Pancreas (tissue), 10 donors: ENCODE data around the gene ATRX. TPM values are rescaled to one million over a fixed set of nuclear protein-coding genes. Genes with fewer than 3 reads are reported as not detected.
"Not testable (repeated sequence)": the region's sequence is repeated elsewhere in the genome, so short reads cannot be mapped to it uniquely, and the experiment has no call there.

Experiments used
- ATAC-seq, 4 donors: fragments of 200-7000 bp; cut with Tn5 transposase; one replicate each; pipeline versions ENCODE4 v1.8.0 to v1.9.1; 2020; ENCODE audit warnings: mild to moderate bottlenecking in 4 of 4, moderate library complexity in 4 of 4
- DNase-seq, 6 donors: peaks; one replicate each; pipeline ENCODE4 v3.0.0-alpha.2; 2020
- FAIRE-seq: peaks from 2 replicates; lab custom pipeline; 2012; peaks lifted over from hg19 to GRCh38; lab: Jason Lieb, UNC
- H3K27ac ChIP-seq, 4 donors: fragments of 200-600 bp; sonication (generic); 1 replicate in 3 of 4; 2 replicates in 1 of 4; pipeline versions ENCODE4 v1.5.0 to v1.8.0; 2020
- H3K27me3 ChIP-seq, 4 donors: fragments of 200-600 bp; one replicate each; pipeline ENCODE4 v1.8.0; 2021
- H3K36me3 ChIP-seq, 3 donors: fragments of 200-600 bp; sonication (generic) in 1 of 3; one replicate each; pipeline versions ENCODE4 v1.5.0 to v1.8.0; 2020 to 2021
- H3K4me1 ChIP-seq, 3 donors: fragments of 200-600 bp; one replicate each; pipeline ENCODE4 v1.8.0; 2021
- H3K4me3 ChIP-seq, 4 donors: fragments of 200-600 bp; sonication (generic) in 2 of 4; one replicate each; pipeline versions ENCODE4 v1.5.0 to v1.8.0; 2020 to 2021
- H3K9me3 ChIP-seq, 4 donors: fragments of 200-600 bp; one replicate each; pipeline ENCODE4 v1.8.0; 2021
- CTCF ChIP-seq, 4 donors: fragments of 200-600 bp; sonication (generic) in 3 of 4; IDR thresholded peaks; one replicate each; pipeline versions ENCODE4 v1.5.0 to v1.8.0; 2021; ENCODE audit warnings: antibody characterized with exemption in 4 of 4
- WGBS, 2 donors: extraction: QIAGEN DNeasy Blood & Tissue Kit; methylation state at CpG; one replicate each; pipeline ENCODE4 v1.1.7; 2013; 5-methylcytosine and 5-hydroxymethylcytosine counted together
- intact Hi-C, 3 donors: fragments of 100-400 bp; cut with DNase I; formaldehyde crosslinking; loops; one replicate each; pipeline versions ENCODE4 v1.11.1 to v1.14.2; 2022
- polyA plus RNA-seq, 2 donors: library from polyadenylated mRNA; stranded (reverse); fragments of 200-250 nt; gene quantifications; one replicate each; pipeline ENCODE4 v1.2.3, GENCODE V29; 2013
- total RNA-seq, 6 donors: library from RNA; stranded (reverse); fragmentation: NEBNext Ultra II Directional in 4 of 6; extraction: Animal tissue kit (Norgen Biotek cat#: 25700) in 4 of 6; gene quantifications; one replicate each; pipeline versions ENCODE4 v1.2.1 to v1.2.4, GENCODE V29; 2021 to 2023
- donor health status: healthy with polysubstance abuse.
- donor health status: DM: no; HTN: no; CAD: no; lungs with moderate emphysema.
- donor health status: DM: no; HTN: no; CAD: no.
- donor health status: control.
- donor health status: control.
- donor health status: Bipolar disorder and iron deficiency.
- donor health status: DM: yes; HTN: yes; CAD: no.
- donor health status: DM: no; HTN: no; CAD: no.
- donor health status: DM: no; HTN: no; CAD: no.
- donor health status: DM: yes; HTN: yes; CAD: no.

ATRX gene
- total and polyA plus RNA-seq, 8 donors, result 11.3 to 57.2 (median 41.5) TPM

GRCh38 chrX:77740376-77740905, 45.6 kb downstream of the ATRX start:
- H3K4me3 ChIP-seq, result no peak overlapping the region
- ATAC-seq, result no peak
- no peak for FAIRE-seq
- no peak overlapping the region for H3K27ac ChIP-seq
- no peaks in the 10 kb centered on the region for H3K36me3 ChIP-seq
- H3K27me3 ChIP-seq, result no peaks in the 10 kb centered on the region
- 47 to 54% methylated on average over 3 of the region's 3 CpGs for WGBS, 2 donors
- no peaks in the 10 kb centered on the region for H3K9me3 ChIP-seq
- no peak for TF ChIP-seq CTCF (IDR thresholded peaks at IDR 0.05)
- no peak for DNase-seq
- no peaks in the 10 kb centered on the region for H3K4me1 ChIP-seq
- intact Hi-C loops, result no loop called here

GRCh38 chrX:77733342-77733741, 52.7 kb downstream of the ATRX start:
- H3K36me3 ChIP-seq, result no peaks in the 10 kb centered on the region
- FAIRE-seq (no peak), DNase-seq (no peak), ATAC-seq (no peak)
- no peak overlapping the region for H3K4me3 ChIP-seq
- no peaks in the 10 kb centered on the region for H3K27me3 ChIP-seq
- TF ChIP-seq CTCF (IDR thresholded peaks at IDR 0.05), result no peak
- 86 to 99% methylated on average over 3 of the region's 3 CpGs for WGBS, 2 donors
- intact Hi-C loops, result no loop called here
- no peaks in the 10 kb centered on the region for H3K4me1 ChIP-seq
- H3K27ac ChIP-seq, result no peak overlapping the region
- no peaks in the 10 kb centered on the region for H3K9me3 ChIP-seq

GRCh38 chrX:77731821-77732419, 54.1 kb downstream of the ATRX start:
- H3K27me3 ChIP-seq, result no peaks in the 10 kb centered on the region
- H3K4me3 ChIP-seq, result no peak overlapping the region
- no peaks in the 10 kb centered on the region for H3K36me3 ChIP-seq
- DNase-seq, result peak in 1 of 6 donors; percentile 50
- no peak for TF ChIP-seq CTCF (IDR thresholded peaks at IDR 0.05)
- H3K9me3 ChIP-seq, result no peaks in the 10 kb centered on the region
- no peak overlapping the region for H3K27ac ChIP-seq
- intact Hi-C loops, result no loop called here
- ATAC-seq, result no peak
- FAIRE-seq, result no peak
- H3K4me1 ChIP-seq, result no peaks in the 10 kb centered on the region
- whole genome bisulfite sequencing, 2 donors, result 45 to 57% methylated on average over 7 of the region's 7 CpGs

GRCh38 chrX:77726095-77726494, 59.9 kb downstream of the ATRX start:
- intact Hi-C loops, FAIRE-seq, H3K27me3 ChIP-seq, ATAC-seq, H3K4me3 ChIP-seq, H3K9me3 ChIP-seq, H3K36me3 ChIP-seq, DNase-seq, H3K27ac ChIP-seq, H3K4me1 ChIP-seq: not testable (repeated sequence)
- WGBS, 2 donors, result 94 to 97% methylated on average over 3 of the region's 3 CpGs

GRCh38 chrX:77723681-77724080, 62.3 kb downstream of the ATRX start:
- Histone ChIP-seq H3K27me3 (no peaks in the 10 kb centered on the region), H3K36me3 (no peaks in the 10 kb centered on the region), H3K9me3 (no peaks in the 10 kb centered on the region), H3K27ac (no peak overlapping the region), H3K4me3 (no peak overlapping the region), H3K4me1 (no peaks in the 10 kb centered on the region)
- no peak for FAIRE-seq
- ATAC-seq, result no peak
- intact Hi-C loops, result no loop called here
- no peak for TF ChIP-seq CTCF (IDR thresholded peaks at IDR 0.05)
- no peak for DNase-seq
- 67 to 81% methylated on average over 4 of the region's 4 CpGs for WGBS, 2 donors
